ENCODE data around the gene NUBPL.
"Not testable (repeated sequence)": the region's sequence is repeated elsewhere in the genome, so short reads cannot be mapped to it uniquely, and the experiment has no call there.

The NUBPL gene

DNA sequence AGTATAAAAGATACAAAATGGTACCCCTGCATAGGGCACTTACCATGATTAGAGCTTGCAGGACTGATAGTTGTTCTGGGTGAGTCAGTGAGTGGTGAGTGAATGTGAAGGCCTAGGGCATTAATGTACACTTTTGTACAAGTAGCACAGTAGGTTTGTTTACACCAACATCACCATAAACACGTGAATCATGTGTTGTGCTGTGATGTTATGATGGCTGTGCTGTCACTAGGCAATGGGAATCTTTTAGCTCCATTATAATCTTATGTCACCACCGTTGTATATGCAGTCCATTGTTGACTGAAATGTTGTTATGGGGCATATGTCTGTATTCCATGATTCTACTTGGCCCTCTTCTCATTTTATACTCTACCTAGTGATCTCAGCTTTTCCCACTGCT, 11.8 kb downstream of the NUBPL start:
- intact Hi-C loops (cut with DNase I) = no loop called here
- DNase-seq = no peak

GRCh38 chr14:31576949-31577348, 15.7 kb downstream of the NUBPL start:
- no peak for DNase-seq
- intact Hi-C loops (cut with DNase I) = no loop called here

DNA sequence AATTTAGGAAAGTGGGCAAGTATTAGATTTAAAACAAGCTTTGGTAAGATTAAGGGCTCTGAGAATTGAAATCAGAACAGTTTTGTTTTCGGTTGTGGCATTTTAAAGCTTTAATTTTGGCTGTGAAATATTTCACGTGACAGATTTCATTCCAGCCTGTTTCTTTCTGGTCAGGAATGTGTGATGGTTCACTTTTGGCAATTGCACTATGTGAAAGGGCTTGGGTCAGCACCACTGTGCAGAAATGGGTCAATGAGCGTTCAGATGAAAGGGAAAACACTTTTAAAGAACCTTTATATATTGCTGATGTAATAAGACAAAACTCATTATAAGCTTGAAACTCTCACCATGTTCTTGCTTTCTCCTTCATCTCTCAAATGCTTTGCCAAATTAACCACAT, 17.1 kb downstream of the NUBPL start:
- no peak for DNase-seq

DNA sequence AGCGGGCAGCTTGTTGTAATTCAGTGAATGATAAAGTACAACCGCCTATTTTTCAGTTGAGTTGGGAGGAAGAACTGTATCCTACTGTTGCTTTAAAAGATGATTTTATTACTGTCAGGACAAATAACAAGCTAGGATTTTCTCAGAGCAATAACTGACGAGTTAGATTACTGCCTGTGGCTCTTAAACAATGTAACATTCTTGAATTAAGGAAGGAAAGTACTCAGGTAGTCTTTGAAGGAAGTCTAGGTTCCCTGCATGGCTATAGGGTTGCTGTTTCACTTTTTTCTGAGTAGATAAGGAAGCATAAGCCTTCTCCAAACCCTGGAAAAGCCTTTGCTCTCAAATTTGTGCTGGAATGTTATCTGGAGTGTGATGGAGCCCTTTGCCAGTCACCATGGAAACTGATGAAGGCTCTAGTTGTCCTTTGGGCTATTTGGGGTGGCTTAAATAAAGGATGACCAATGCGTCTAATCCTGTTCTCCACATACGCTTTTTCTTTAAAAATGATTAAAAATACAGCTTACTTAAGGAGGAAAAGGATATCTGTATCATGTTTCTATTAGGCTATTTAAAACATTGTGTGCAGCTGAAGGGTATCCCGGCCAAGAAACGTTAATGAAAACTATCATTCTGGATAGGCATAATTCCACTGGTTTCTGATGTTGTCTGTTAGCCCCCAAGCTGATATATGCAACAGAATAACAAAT, 17.7 kb downstream of the NUBPL start:
- intact Hi-C loops (cut with DNase I) = no loop called here
- peak in 1 of 42 donors; percentile 13 for DNase-seq

More for the DNA sequence above, 17.1 kb downstream of the NUBPL start:
- intact Hi-C loops (cut with DNase I) = no loop called here

GRCh38 chr14:31580234-31580633, 19.0 kb downstream of the NUBPL start:
- intact Hi-C loops (cut with DNase I) = no loop called here

GRCh38 chr14:31582286-31582691, 21.1 kb downstream of the NUBPL start:
- peak in 14 of 42 donors; percentile 8 to 74 (median 28) for DNase-seq

More at GRCh38 chr14:31580234-31580633, 19.0 kb downstream of the NUBPL start:
- DNase-seq = no peak

GRCh38 chr14:31582836-31583452, 21.7 kb downstream of the NUBPL start:
- DNase-seq = no peak
- intact Hi-C loops (cut with DNase I) = no loop called here

More at GRCh38 chr14:31582286-31582691, 21.1 kb downstream of the NUBPL start:
- intact Hi-C loops (cut with DNase I) = no loop called here

- intact Hi-C loops (cut with DNase I) = no loop called here
- no peak for DNase-seq
Measured at GRCh38 chr14:31590206-31590605, 29.0 kb downstream of the NUBPL start.

DNA sequence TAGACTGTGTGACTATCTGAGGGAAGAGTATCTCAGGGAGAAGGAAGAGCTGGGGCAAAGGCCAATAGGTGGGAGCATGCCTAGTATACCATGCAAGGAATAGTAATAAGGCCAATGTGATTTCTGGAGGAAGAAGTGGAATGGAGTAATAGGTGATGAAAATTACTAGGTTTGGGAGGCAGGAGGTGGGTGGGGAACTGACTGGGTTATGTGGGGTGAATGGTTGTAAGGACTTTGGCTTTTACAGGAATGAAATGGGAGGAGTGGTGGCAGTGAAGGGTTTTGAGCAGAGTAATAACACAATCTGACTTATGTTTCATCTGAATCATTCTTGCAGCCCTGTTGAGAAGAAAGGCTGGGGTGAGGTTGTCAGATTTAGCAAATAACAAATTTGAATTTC, 30.9 kb downstream of the NUBPL start:
- DNase-seq = no peak
- intact Hi-C loops (cut with DNase I) = no loop called here

DNA sequence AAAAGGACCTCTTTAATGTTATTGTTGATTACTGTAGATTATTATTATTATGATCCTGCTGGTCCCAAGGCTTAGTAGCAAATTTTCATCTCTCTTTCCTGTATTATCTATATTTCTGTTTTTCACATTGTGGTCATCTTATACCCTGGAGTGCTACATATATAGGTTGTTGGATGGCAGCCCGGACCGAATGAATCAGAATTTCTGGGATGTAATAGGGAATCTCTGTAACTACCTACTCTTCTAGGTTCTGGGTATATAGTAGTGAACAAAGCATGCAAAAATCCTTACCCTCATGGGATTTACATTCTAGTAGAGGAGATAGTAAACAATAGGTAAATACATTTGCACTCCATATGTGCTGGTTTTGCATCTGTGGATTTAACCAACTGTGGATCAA, 31.4 kb downstream of the NUBPL start:
- DNase-seq = no peak
- intact Hi-C loops (cut with DNase I) = no loop called here

DNA sequence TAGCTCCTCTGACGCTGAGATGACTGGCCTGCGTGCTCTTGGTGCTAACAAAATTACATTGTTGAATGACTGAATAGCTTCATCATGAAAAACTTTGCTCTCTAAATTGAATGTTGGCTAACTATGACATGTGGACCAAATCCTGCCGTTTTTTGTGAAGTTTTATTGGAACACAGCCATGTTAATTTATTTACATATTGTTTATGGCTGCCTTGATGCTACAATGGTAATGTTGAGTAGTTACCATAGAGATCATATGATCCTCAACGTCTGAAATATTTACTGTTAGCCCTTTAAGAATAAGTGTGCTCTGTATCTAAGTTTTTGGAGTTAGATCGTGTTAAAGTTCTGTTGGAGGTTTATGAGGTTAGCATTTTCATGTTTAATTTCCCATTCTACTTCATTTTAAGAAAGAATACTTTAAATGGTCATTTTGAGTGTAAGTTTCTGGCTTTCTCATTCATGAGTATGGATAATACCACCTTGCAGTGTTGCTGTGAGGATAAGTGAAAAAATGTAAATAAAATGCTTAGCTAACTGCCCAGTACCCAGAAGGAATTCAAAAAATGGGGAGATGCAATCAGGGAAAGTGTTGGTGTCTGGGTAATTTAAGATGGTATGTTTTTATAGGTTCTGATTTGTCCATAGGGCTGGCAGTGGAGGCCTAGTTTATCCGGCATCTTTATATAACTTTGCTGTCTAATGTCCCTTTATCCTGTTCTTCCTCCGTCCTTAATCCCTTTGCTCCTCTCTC, 35.3 kb downstream of the NUBPL start:
- DNase-seq = no peak
- intact Hi-C loops (cut with DNase I) = no loop called here

- intact Hi-C loops (cut with DNase I) = no loop called here
Measured at GRCh38 chr14:31605702-31606101, 44.5 kb downstream of the NUBPL start.

DNA sequence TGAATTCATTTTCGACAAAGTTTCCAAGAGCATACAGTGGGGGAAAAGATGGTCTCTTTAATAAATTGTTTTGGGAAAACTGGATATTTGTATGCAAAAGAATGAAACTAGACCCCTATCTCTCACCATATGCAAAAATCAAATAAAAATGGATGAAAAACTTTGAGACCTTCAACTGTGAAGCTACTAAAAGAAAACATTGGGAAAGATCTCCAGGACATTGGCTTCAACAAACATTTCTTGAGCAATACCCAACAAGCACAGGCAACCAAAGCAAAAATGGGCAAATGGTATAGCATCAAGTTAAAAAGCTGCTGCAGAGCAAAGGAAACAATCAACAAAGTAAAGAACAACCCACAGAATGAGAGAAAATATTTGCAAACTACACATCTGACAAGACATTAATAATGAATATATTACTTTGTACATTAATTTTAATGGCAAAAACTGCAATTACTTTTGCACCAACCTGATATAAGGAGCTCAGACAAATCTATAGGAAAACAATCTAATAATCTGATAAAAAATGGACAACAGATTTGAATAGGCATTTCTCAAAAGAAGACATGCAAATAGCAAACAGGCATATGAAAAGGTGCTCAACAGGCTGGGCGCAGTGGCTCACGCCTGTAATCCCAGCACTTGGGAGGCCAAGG, 50.7 kb downstream of the NUBPL start:
- intact Hi-C loops (cut with DNase I) = no loop called here
- DNase-seq = no peak

More at GRCh38 chr14:31605702-31606101, 44.5 kb downstream of the NUBPL start:
- no peak for DNase-seq

DNA sequence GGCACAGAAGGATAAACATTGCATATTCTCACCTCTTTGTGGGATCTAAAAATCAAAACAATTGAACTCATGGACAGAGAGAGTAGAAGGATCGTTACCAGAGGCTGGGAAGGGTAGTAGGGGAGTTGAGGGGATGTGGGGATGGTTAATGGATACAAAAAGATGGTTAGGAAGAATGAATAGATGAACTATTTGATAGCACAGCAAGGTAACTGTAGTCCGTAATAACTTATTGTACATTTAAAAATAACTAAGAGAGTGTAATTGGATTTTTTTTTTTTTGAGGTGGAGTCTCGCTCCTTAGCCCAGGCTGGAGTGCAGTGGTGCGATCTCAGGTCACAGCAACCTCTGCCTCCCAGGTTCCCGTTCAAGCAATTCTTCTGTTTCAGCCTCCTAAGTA, 52.0 kb downstream of the NUBPL start:
- intact Hi-C loops (cut with DNase I) = no loop called here
- no peak for DNase-seq

DNA sequence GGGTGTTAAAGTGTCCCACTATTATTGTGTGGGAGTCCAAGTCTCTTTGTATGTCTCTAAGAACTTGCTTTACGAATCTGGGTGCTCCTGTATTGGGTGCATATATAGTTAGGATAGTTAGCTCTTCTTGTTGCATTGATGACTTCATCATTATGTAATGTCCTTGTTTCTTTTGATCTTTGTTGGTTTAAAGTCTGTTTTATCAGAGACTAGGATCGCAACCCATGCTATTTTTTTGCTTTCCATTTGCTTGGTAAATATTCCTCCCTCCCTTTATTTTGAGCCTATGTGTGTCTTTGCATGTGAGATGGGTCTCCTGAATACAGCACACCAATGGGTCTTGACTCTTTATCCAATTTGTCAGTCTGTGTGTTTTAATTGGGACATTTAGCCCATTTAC, 57.7 kb downstream of the NUBPL start:
- intact Hi-C loops (cut with DNase I); DNase-seq: not testable (repeated sequence)

DNA sequence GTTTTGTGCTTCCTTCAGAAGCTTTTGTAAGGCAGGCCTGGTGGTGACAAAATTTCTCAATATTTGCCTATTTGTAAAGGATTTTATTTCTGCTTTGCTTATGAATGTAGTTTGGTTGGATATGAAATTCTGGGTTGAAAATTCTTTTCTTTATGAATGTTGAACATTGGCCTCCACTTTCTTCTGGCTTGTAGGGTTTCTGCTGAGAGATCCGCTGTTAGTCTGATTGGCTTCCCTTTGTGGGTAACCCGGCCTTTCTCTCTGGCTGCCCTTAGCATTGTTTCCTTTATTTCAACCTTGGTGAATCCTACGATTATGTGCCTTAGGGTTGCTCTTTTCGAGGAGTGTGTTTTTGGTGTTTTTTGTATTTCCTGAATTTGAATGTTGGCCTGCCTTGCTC, 58.2 kb downstream of the NUBPL start:
- intact Hi-C loops (cut with DNase I) = no loop called here
- no peak for DNase-seq

- DNase-seq; intact Hi-C loops (cut with DNase I): not testable (repeated sequence)
Measured at GRCh38 chr14:31620898-31621297, 59.7 kb downstream of the NUBPL start.

DNA sequence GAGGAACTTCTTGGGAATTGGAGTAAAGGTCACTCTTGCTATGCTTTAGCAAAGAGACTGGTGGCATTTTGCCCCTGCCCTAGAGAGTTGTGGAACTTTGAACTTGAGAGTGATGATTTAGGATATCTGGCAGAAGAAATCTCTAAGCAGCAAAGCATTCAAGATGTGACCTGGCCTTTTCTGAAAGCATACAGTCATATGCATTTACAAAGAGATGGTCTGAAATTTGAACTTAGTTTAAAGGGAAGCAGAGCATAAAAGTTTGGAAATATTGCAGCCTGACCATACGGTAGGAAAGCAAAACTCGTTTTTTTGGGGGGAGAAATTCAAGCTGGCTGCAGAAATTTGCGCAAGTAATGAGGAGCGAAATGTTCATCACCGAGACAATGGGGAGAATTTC, 60.9 kb downstream of the NUBPL start:
- intact Hi-C loops (cut with DNase I) = no loop called here
- DNase-seq = no peak

GRCh38 chr14:31652900-31653299, 91.7 kb downstream of the NUBPL start:
- intact Hi-C loops (cut with DNase I); DNase-seq: not testable (repeated sequence)

GRCh38 chr14:31657917-31658316, 96.7 kb downstream of the NUBPL start:
- intact Hi-C loops (cut with DNase I) = no loop called here
- no peak for DNase-seq
